NB4 (cell line): ENCODE results near the gene SPATA46.

Experiments
- CTCF ChIP-seq: IDR thresholded peaks from one replicate; pipeline ENCODE4 v1.5.1; 2012; ENCODE audit warnings: low read depth, low read length
- MAX ChIP-seq: IDR thresholded peaks from 2 replicates; pipeline ENCODE4 v1.6.1; 2011; ENCODE audit warnings: low read depth, low read length
- MYC ChIP-seq: IDR thresholded peaks from 2 replicates; pipeline ENCODE4 v1.6.1; 2011; ENCODE audit warnings: low read depth, low read length
- POLR2A ChIP-seq: IDR thresholded peaks from 2 replicates; pipeline ENCODE4 v1.6.1; 2011; ENCODE audit warnings: mild to moderate bottlenecking; ENCODE audit not compliant: insufficient read length; ENCODE audit errors: extremely low read depth

DNA sequence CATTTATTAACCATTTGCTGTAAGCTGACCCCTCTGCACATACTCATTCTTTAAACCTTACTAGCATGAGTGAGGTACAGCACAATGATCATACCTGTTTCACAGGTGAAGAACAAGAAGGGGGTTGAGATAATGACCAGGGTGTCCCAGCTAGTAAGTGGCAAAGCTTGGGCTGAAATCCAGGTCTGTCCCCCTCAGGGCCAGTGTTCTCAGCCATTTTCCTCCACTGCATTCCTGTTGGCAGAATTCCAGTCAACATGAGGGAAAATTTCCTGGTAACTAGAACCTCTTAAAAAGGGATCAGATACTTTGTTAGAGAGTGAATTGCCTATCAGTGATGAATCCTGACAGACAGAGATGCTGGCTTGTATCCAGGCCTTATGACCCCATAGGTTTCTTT is 48.1 kb downstream of the SPATA46 start:
- no peak for TF ChIP-seq CTCF
- no peak for TF ChIP-seq POLR2A
- no peak for TF ChIP-seq MAX
- no peak for TF ChIP-seq MYC
